GM12878 (cell line): ENCODE results near the gene AKNA.

Experiments used
- BCL11A ChIP-seq: IDR thresholded peaks from 2 replicates; pipeline ENCODE4 v1.6.1; 2011; ENCODE audit warnings: low read depth, low read length
- CHD2 ChIP-seq: IDR thresholded peaks from 2 replicates; pipeline ENCODE4 v1.6.1; 2011; ENCODE audit warnings: low read depth, low read length, improper control_type of control experiment, borderline replicate concordance
- EGR1 ChIP-seq, 2 experiments: IDR thresholded peaks; 1 replicate in 1 of 2; 2 replicates in 1 of 2; pipeline ENCODE4 v1.6.1; 2011 to 2012; ENCODE audit warnings: low read depth in 2 of 2, low read length in 2 of 2, borderline replicate concordance in 1 of 2, mild to moderate bottlenecking in 1 of 2, moderate library complexity in 1 of 2
- ESRRA ChIP-seq: IDR thresholded peaks from 2 replicates; pipeline ENCODE4 v1.6.1; 2012; ENCODE audit warnings: mild to moderate bottlenecking, low read length, improper control_type of control experiment
- EZH2 ChIP-seq: IDR thresholded peaks from 2 replicates; pipeline ENCODE4 v1.6.1; 2012; ENCODE audit warnings: low read depth, mild to moderate bottlenecking, control low read depth, inconsistent platforms, low read length, borderline replicate concordance; ENCODE audit not compliant: control insufficient read depth
- FOXK2 ChIP-seq: fragments of 450-650 bp; IDR thresholded peaks from 2 replicates; pipeline ENCODE4 v1.6.1; 2017; ENCODE audit warnings: mild to moderate bottlenecking, moderate library complexity
- MYC ChIP-seq: IDR thresholded peaks from 2 replicates; pipeline ENCODE4 v1.6.1; 2011; ENCODE audit warnings: mild to moderate bottlenecking, low read length, moderate library complexity, inconsistent platforms; ENCODE audit not compliant: insufficient read depth, insufficient replicate concordance, insufficient read length, severe bottlenecking
- POLR2A ChIP-seq: IDR thresholded peaks from 2 replicates; pipeline ENCODE4 v1.6.1; 2011; ENCODE audit warnings: low read depth, mild to moderate bottlenecking, low read length
- POLR2AphosphoS5 ChIP-seq: IDR thresholded peaks from 2 replicates; pipeline ENCODE4 v1.6.1; 2011; ENCODE audit warnings: mild to moderate bottlenecking, low read length, inconsistent platforms
- TCF12 ChIP-seq: IDR thresholded peaks from 2 replicates; pipeline ENCODE4 v1.6.1; 2011; ENCODE audit warnings: low read depth, mild to moderate bottlenecking, low read length
- TCF3 ChIP-seq: IDR thresholded peaks from 2 replicates; pipeline ENCODE4 v1.6.1; 2012; ENCODE audit warnings: low read depth, mild to moderate bottlenecking, low read length, borderline replicate concordance; ENCODE audit not compliant: insufficient read depth
- USF2 ChIP-seq: IDR thresholded peaks from 2 replicates; pipeline ENCODE4 v1.6.1; 2011; ENCODE audit warnings: low read depth, low read length, improper control_type of control experiment, borderline replicate concordance
- ZBTB40 ChIP-seq: fragments of 450-650 bp; IDR thresholded peaks from 2 replicates; pipeline ENCODE4 v1.6.1; 2016; ENCODE audit warnings: mild to moderate bottlenecking, moderate library complexity, borderline replicate concordance
- ZZZ3 ChIP-seq: IDR thresholded peaks from 2 replicates; pipeline ENCODE4 v1.6.1; 2011; ENCODE audit warnings: low read depth; ENCODE audit not compliant: control insufficient read depth, insufficient read length

DNA sequence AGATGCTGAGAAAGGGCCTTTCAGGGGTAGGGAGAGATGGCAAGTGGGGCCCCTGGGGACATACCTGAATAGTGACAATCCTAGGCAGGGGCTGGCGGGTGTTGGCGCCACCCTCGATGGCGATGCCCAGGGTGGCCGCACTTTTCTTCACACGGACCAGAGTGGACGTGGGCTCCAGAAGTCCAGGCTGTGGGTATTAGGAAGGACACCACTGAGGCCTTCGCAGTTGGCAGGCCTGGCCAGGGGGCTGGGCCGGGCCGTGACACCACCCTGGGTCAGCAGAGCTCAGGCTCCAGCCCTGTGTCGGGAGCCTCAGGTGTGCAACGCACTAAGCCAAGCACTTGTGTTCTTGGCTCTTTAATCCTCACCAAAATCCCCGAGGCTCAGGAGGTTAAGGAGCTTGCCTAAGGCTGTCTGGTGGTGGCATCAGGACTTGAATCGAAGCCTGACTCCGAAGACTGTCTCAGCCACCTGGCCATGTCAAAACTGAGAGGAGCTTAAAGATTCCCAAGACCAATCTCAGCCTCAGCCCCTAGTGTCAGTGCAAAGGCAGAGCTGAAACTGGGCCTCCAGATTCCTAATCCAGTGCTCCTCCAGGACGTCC lies 15.5 kb upstream of the AKNA start:
- TF ChIP-seq EGR1 (IDR thresholded peaks at IDR 0.05; ENCODE audit: borderline replicate concordance in 1 of 2, low read depth in 2 of 2, low read length in 2 of 2), result no peak
- TF ChIP-seq TCF3, result no peak
- TF ChIP-seq BCL11A, result no peak
- no peak for TF ChIP-seq ESRRA
- no peak for TF ChIP-seq EZH2
- no peak for TF ChIP-seq TCF12
- TF ChIP-seq FOXK2, result no peak
- no peak for TF ChIP-seq ZZZ3
- TF ChIP-seq MYC, result no peak
- TF ChIP-seq ZBTB40, result no peak
- no peak for TF ChIP-seq CHD2
- no peak for TF ChIP-seq POLR2A
- TF ChIP-seq POLR2AphosphoS5, result no peak
- TF ChIP-seq USF2, result no peak
